ENCODE measurements around the gene SCUBE3.

The SCUBE3 gene

GRCh38 chr6:35267897-35268296 is 54.1 kb downstream of the SCUBE3 start:
- no peak for DNase-seq (ENCODE audit: low read depth, low spot score)

DNA sequence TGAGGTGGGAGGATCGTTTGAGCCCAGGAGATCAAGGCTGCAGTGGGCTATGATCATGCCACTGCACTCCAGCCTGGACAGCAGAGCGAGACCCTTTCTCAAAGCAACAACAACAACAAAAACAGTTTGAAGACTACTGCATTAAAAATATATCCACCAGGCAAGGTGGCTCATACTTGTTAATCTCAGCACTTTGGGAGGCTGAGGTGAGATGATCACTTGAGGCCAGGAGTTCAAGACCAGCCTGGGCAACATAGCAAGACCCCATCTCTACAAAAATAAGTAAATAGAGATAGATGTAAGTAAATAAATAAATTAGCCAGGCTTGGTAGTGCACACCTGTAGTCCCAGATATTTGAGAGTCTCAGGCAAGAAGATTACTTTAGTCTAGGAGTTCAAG is 58.2 kb downstream of the SCUBE3 start:
- DNase-seq (ENCODE audit: low read depth, low spot score) = no peak

- DNase-seq (ENCODE audit: low read depth, low spot score) = no peak
Measured at GRCh38 chr6:35273822-35274559, 60.2 kb downstream of the SCUBE3 start.

GRCh38 chr6:35275744-35276260 is 62.0 kb downstream of the SCUBE3 start:
- DNase-seq (ENCODE audit: low read depth, low spot score) = no peak

DNA sequence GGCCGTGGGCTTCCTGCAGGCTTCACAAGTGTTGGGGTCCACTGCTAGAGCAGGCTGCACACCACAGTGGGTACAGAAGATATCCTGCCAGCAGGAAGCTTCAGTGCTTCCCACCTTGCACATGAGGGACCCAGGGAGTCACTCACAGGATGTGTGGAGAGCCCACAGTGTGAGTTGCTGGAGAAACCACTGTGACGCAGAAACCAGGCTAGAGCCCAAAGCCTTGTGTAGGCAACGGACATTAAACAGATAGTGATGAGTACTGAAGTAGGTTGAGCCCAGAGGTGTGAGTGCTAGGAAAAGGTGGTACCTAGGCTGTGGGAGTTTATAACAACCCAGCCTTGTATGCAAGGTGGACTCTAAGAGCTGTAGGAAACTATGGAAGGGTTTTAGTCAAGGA is 65.0 kb downstream of the SCUBE3 start:
- DNase-seq (ENCODE audit: low read depth, low spot score) = no peak

DNA sequence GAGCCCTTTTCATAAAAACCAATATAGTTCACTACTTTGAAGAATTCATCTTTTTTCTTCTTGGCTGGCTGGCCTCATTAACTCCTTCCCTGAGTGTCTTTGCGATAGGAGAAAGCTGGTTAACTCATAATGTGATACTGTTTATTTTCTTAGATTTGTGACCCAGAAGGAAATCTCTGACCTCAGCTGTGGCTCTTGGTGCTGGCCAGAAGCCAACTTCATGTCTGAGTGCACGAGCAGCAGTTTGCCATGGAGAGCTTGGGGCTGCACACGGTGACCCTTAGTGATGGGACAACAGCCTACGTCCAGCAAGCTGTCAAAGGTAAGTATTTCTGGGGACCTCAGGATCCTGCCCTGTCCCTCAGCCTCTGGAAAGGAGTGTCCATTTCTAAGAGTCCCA is 67.1 kb downstream of the SCUBE3 start:
- no peak for DNase-seq (ENCODE audit: low read depth, low spot score)

- no peak for DNase-seq (ENCODE audit: low read depth, low spot score)
Measured at GRCh38 chr6:35282472-35282871, 68.7 kb downstream of the SCUBE3 start.

- no peak for DNase-seq (ENCODE audit: low read depth, low spot score)
Measured at GRCh38 chr6:35283361-35283760, 69.6 kb downstream of the SCUBE3 start.

GRCh38 chr6:35287671-35288396 is 74.1 kb downstream of the SCUBE3 start:
- no peak for DNase-seq (ENCODE audit: low read depth, low spot score)

DNA sequence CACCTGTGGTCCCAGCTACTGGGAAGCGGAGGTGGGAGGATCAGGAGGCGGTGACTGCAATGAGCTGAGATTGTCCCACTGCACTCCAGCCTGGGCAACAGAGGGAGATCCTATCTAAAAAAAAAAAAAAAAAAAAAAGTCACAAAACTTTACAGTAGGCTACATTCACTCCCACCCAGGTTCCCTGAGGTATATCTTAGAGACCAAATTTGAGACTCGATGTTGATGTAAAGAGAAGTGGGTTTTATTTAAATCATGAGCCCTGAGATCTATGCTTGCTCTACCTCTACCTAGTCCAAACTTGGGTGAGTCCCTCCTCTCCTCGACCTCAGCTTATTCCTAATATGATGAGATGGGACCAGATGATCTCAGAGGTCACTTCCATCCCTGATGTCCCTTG is 75.1 kb downstream of the SCUBE3 start:
- DNase-seq (ENCODE audit: low read depth, low spot score) = no peak

GRCh38 chr6:35291491-35291890 is 77.7 kb downstream of the SCUBE3 start:
- no peak for DNase-seq (ENCODE audit: low read depth, low spot score)

DNA sequence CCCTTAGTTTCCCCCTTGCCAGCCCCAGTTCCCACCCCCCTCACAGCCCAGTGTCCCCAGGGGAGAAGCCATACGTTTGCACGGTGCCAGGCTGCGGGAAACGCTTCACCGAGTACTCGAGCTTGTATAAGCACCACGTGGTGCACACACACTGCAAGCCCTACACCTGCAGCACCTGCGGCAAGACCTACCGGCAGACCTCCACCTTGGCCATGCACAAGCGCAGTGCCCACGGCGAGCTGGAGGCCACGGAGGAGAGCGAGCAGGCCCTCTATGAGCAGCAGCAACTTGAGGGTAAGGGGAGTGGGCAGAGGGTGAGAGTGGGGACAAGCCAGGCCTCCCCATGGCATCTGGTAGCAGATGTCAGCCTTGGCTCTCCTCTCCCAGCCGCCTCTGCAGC is 78.7 kb downstream of the SCUBE3 start:
- DNase-seq (ENCODE audit: low read depth, low spot score) = no peak

- no peak for DNase-seq (ENCODE audit: low read depth, low spot score)
Measured at GRCh38 chr6:35293681-35294080, 79.9 kb downstream of the SCUBE3 start.

DNA sequence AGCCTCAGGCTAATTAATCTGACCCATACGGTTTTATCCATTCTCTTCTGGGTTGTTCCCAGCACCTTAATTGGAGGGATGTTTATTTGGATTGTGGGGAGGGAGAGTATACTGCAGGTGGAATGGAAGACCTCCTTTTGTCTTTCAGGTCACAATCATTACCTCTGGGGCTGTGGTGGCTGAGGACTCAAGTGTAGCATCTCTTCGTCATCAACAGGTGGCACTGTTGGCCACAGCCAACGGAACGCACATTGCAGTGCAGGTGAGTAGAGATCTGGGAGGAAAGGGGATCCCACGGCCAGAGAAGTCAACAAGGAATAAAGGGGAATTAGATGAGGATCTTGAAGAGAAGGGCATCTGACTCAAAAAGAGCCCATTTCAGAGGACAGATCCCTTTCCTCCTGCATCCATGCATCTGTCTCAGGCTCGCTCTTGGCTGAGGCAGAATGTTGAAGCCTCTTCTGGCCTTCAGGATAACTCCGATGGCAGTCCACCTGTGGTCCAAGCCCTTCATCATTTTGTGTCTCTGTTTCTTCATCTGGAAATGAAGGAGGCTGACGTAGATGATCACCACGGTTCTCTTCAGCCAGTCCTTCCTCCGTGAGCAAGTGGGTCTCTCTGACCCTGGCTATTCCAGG is 80.7 kb downstream of the SCUBE3 start:
- no peak for DNase-seq (ENCODE audit: low read depth, low spot score)

GRCh38 chr6:35295036-35295435 is 81.3 kb downstream of the SCUBE3 start:
- no peak for DNase-seq (ENCODE audit: low read depth, low spot score)

DNA sequence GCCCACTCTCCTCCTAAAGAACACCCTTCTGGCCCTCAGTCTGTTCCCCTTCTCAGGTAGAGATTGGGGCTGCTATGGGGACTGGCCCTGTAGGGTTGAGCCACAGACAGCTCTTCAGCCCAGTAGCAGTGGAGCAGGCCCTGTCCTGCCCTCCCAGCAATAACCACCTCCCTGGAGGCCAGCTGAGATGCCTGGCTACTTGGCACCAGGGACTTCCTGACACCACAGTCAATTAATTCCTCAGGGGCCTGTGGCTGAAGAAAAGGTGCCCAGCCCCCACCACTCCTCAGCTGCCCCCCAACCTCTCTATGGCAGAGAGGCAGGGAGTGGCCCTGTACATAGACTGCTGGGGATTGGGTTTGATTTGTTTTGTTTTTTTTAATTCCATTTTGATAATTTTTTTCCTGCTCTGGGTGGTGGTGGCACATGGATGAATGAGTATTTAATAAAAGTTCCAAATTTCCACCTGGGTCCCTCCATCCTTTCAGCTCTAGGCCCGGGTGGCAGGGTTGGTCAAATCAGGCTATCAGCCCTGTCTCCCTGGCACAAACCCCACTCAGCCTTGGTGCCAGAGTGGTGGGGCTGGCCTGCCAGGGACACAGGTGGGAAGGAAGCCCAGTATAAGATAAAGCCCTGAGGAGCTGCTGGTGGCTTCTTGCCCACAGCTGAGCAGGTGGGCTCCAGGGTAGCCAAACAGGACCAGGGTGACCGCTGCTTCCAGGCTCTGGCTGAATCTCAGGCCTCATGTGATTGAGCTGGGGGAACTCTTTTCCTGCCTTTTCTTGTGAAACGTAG is 82.0 kb downstream of the SCUBE3 start:
- no peak for DNase-seq (ENCODE audit: low read depth, low spot score)

GRCh38 chr6:35296931-35297600 is 83.3 kb downstream of the SCUBE3 start:
- DNase-seq (ENCODE audit: low read depth, low spot score) = no peak

GRCh38 chr6:35297601-35298481 is 84.1 kb downstream of the SCUBE3 start, which contains the start of gene DEF6:
TSS of gene DEF6 (plus strand) at chr6:35297818. CDS start at chr6:35297857, 39 bp downstream.
- DNase-seq (ENCODE audit: low read depth, low spot score) = peak; percentile 76

DNA sequence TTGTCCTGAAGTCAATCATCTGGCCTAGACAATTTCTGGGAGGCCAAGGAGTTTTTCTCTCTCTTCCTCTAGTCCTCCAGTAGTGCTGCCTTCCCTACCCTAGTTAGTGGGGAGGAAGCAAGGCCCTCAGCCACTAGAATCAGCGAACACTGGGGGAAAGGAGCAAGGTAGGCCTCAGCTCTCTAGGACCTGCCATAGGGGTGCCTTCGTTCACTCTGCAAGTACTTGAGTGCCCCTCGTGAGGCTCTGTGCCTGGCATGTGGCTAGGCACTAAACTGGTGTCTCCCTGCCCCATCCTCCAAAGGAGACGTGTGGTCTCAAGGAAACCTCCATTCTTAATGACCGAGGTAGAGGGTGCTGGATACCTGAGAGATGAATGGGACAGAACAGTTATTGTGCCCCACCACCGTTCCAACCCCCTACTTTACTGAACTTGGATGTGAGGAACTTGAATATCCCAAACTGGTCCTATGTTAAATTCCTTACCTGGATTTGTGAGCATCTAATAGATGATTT is 84.9 kb downstream of the SCUBE3 start:
- DNase-seq (ENCODE audit: low read depth, low spot score) = no peak

DNA sequence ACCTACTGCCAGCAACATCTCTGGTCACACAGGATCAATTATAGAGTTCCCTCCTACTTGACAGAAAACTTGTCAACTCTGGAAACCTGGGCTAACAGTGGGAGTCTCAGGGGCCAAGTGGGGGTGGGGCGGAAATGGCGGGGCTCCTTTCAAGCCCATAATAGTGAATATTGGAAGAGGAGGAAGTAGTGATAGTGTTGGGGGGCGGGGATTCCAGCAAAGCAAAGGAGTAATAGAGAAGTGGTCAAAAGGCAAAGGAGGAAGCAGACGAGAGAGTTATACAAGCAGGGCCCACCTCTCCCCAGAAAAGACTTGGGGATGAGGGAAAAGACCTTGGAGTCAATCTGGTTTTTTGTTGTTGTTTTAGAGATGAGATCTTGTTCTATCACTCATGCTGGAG is 85.9 kb downstream of the SCUBE3 start:
- no peak for DNase-seq (ENCODE audit: low read depth, low spot score)

Measured in activated naive CD8-positive, alpha-beta T cell treated with anti-CD3 and anti-CD28 coated beads, Interleukin-2, amount 50 U/mL, for 16 hours (primary cell).